Fibroblast of upper back skin (primary cell): ENCODE measurements around the gene DMGDH.
A peak's percentile ranks its signal among the peaks of the same experiment; 100 is the strongest.

ENCODE experiments used
- DNase-seq: peaks from one replicate; pipeline ENCODE4 v3.0.0-alpha.2; 2013

Gene DMGDH

DNA sequence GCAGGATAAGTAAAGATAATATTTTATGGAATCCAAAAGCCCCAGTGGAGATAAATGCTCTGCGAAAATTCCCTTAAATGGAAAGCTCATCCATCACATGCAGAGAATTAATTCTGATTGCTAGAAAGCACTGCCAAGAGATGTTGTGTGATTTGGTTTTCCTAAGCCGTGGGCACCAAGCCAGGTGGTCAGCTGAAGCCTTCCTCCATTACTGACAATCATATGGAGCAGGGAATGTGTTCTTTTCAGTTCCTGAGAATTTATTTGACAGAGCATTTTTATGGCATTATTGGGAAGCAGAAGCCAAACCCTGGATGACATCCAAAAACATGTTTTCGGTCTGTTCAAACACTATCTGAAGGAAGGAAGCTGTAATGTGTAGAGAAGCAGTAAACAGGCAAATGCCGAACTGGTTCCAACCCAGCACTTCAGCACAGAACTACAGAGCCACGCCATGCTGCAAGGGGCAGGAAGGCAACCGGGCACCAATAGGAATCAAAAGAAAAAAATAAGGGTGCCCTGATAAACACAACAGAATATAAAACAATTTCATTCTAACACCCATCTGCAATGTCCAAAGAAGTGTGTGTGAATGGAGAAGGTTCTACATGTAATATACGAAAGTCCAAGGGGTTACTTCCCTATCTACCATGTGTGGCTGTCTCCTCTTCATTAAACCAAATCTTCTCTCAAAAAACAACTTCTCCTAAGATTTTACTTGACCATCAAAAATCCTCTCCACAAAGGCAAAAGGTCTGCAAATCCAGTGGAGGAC is 96.6 kb downstream of the DMGDH start:
- DNase-seq = peak; percentile 90

DNA sequence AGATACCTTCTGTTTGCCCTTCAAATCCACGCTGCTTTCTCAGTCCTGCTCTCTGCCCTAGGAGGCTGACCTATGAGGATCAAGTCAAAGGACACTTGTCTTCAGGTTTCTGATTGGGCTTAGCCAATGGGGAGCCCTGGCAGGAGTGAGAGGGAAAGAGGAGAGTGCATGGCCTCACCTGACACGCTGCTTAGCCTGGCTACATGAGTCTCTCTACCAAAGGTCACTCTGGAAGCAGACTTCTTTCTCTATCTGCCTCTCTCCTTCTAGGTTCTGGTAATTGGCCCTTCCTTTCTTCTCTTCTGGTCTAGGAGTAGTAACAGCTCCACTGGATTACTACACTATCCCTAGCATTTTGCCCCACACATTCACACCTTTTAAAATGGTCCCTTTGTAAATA is 97.5 kb downstream of the DMGDH start:
- no peak for DNase-seq

DNA sequence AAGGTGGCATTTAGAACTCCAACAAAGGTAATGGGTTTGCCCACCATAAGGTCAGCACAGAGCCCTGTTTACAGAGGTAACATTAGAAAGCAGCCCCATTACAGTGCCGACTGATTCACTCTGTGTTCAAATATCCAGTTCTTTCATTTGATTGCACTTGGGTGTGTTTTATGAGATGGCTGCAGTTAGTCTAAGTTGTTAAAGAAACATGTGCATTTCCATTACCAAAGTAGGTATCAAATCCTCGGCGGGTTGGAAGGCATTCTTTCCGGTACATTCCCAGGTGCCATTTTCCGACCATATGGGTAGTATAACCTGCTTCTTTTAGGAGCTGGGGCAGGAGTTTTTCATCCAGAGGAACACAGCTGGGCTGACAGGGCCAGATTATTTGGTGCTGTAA is 100.7 kb downstream of the DMGDH start:
- no peak for DNase-seq

DNA sequence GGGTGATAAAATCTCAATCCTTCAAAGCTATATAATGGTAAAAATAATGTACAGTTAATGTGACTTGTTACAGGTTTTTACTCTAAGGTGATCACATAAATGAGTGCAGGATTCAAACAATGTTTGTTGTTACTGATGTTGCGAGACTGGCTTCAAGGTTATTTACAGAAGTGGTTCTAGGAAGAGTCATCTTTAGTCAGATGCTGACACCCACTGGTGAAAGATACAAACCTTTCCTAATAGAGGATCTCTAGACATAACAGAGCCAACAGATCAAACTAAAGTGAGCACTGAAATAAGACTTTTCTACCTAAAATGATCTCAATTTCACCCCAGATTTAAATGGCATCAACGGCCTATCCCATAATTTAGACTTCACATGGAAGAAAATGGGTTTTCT is 104.6 kb downstream of the DMGDH start:
- DNase-seq = peak; percentile 74

DNA sequence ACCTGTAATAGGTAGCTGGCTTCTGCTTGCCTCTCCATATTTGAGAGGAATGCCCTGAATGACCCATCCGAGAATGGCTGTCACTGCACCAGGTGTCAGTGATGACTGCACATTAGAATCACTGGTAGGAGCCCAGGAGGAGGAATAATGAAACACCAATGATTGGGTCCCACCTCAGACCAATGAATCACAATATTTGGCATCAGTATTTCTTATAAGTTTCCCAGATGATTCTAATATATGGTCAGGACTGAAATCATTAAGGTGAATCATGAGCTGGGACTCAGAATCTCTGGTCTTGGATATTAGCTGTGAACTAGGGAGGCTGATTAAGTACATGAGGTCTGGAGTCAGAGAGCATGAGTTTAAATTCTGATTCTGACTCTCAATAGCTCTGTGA is 107.7 kb downstream of the DMGDH start:
- DNase-seq = peak; percentile 61

DNA sequence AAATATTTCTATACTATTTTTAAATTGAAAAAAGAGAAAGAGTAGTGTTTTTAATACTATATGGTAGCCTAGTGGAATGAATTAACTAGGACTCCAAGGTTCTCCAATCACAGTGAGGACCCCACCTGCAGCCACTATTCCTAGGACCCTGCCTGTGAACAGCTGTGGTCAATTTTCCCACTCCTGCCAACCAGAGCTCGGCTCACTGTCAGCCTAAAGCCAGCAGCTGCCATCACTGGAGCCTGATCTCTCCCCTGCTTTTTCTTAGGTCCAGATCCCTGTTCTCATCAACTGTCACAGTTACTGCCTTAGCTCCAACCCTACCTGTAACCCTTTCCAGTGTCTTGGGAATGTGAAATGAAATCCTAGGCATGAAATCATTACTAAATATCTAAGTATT is 109.7 kb downstream of the DMGDH start:
- no peak for DNase-seq

DNA sequence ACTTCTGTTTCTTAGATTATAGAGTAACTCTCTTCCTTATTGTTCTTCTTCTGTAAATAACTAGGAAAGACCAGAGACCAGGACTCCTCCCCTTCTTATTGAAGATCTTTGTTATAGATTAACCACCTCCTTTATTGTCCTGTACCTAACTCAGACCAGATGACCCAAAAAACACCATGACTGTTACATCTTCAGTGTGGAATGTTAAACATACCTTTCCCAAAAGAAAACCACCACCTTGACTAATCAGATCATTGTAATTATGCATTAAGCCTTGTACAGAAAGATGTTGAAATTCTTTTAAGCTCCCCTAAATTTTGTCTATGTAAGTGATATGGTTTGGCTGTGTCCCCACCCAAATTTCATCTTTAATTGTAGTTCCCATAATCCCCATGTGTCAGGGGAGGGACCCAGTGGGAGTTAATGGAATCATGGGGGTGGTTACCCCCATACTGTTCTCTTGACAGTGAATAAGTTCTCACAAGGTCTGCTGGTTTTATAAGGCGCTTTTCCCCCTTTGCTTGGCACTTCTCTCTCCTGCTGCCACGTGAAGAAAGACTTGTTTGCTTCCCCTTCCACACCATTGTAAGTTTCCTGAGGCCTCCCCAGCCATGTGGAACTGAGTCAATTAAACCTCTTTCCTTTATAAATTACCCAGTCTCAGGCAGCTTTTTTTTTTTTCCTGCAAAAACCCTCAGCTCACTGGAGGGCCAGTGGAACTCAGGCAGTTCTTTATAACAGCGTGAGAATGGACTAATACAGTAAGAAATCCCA is 110.6 kb downstream of the DMGDH start:
- DNase-seq = no peak

DNA sequence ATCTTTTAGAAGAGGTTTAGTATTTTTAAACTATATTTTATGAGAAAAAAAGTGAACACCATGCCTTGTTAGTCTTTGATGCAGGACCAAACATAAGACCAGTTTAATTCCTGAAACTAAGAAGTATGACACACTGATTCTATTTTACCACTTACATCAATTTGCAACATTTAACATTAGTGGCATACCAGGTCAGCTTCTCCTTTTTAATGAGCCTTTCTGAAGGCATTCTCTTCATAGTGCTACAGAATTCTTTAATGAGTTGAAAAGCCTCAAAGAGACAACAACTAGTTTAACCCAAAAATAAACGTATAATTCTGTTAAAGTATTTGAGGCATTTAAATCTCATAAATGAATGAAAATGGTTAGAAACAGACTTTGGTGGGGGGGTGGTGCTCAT is 112.6 kb downstream of the DMGDH start:
- DNase-seq = no peak

DNA sequence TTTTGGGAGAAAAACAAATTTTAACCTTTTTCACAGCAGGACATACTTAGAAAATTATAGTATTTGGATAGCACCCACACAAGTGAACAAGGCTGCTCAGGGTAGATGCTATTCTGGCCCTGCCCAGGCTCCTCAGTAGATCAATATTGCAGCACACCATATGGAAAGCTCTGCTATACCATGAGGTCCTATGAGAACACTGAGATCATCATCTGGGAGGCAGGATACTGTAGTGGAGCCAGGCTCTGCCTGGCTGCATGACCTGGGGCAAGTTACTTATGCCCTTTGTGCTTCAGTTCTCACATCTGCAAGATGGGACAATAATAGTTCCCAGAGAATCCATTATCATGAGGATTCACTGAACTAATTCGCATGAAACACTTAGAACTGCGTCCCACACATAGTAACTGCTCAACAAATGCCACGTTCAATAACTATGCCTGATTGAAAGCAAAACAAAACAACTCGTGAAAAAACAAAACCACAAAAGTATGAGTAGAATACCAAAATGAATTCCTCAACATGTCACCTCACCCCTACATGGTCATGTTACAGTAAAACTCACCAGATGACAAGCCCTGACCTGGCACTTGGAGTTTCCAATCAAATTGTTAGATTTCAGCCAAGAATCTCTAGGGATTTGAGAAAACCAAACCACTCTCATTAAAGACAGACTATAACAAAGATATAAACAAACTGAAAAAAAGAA is 116.2 kb downstream of the DMGDH start:
- peak; percentile 57 for DNase-seq
